Peyer's patch (tissue), 4 donors: ENCODE results near the gene GPR18. TPM values are rescaled to one million over a fixed set of nuclear protein-coding genes. Genes with fewer than 3 reads are reported as not detected.

Experiments
- DNase-seq, 3 donors: peaks; one replicate each; pipeline ENCODE4 v3.0.0-alpha.2; 2017 to 2019
- H3K27ac ChIP-seq, 4 donors: fragments of 200-600 bp; sonication (generic); one replicate each; pipeline ENCODE4 v1.5.1; 2016 to 2019
- H3K27me3 ChIP-seq, 2 donors: fragments of 200-600 bp; sonication (generic); one replicate each; pipeline ENCODE4 v1.5.1; 2019
- H3K36me3 ChIP-seq, 3 donors: fragments of 200-600 bp; sonication (generic); one replicate each; pipeline ENCODE4 v1.5.1; 2016 to 2019
- H3K4me1 ChIP-seq, 4 donors: fragments of 200-600 bp; sonication (generic); one replicate each; pipeline ENCODE4 v1.5.1; 2016 to 2019
- H3K4me3 ChIP-seq, 4 donors: fragments of 200-600 bp; sonication (generic); 1 replicate in 3 of 4; 2 replicates in 1 of 4; pipeline ENCODE4 v1.5.1; 2016 to 2019; ENCODE audit warnings: mild to moderate bottlenecking in 1 of 4
- H3K9me3 ChIP-seq, 4 donors: fragments of 200-600 bp; sonication (generic); one replicate each; pipeline ENCODE4 v1.5.1; 2016 to 2019; ENCODE audit warnings: mild to moderate bottlenecking in 1 of 4
- POLR2A ChIP-seq, 2 donors: fragments of 450-650 bp; IDR thresholded peaks; one replicate each; pipeline ENCODE4 v1.5.1; 2017; ENCODE audit warnings: antibody characterized with exemption in 2 of 2, mild to moderate bottlenecking in 2 of 2, moderate library complexity in 2 of 2
- total RNA-seq, 4 donors: library from RNA; depleted of rRNA; stranded (reverse); fragments of >200 nt; gene quantifications; one replicate each; pipeline ENCODE4 v1.1.0, GENCODE V29; 2016
- TF ChIP-seq, protein P1 (sequence below), 6 experiments: fragments of 450-650 bp in 4 of 6; fragments of 200-600 bp in 2 of 6; sonication (generic) in 1 of 6; IDR thresholded peaks; one replicate each; pipeline ENCODE4 v1.5.1; 2017 to 2019; ENCODE audit warnings: antibody characterized with exemption in 6 of 6, mild to moderate bottlenecking in 3 of 6, moderate library complexity in 1 of 6

GPR18 gene
- total RNA-seq, 4 donors from 2014 or later: 0.53 to 4.1 TPM; not detected in 2

DNA sequence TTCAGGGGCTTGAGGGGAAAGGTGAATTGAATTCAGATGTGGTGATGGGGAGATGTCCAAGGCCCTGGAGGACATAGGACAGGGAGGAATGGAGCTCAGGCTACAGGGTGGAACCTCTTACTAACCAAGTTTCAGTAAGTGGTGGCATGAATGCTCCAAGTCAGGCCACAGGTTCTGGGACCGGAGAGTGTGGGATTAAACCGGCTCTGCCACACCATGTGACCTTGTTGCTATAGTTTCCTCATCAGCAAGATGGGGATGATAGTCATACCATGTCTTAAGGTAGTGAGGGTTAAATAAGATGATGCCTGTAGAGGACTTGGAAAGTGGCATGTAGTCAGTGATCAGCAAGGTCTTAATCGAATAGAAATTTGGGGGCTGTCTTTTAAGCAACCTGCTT, 32.7 kb upstream of the GPR18 start:
- Histone ChIP-seq H3K9me3 (no peaks in the 10 kb centered on the region), H3K4me1 (peaks cover 0 to 28% (median 11%) of the 10 kb centered on the region in 4 donors), H3K4me3 (no peak overlapping the region), H3K27me3 (no peaks in the 10 kb centered on the region), H3K27ac (no peak overlapping the region), H3K36me3 (no peaks in the 10 kb centered on the region)
- DNase-seq: no peak
- TF ChIP-seq, protein P1, sequence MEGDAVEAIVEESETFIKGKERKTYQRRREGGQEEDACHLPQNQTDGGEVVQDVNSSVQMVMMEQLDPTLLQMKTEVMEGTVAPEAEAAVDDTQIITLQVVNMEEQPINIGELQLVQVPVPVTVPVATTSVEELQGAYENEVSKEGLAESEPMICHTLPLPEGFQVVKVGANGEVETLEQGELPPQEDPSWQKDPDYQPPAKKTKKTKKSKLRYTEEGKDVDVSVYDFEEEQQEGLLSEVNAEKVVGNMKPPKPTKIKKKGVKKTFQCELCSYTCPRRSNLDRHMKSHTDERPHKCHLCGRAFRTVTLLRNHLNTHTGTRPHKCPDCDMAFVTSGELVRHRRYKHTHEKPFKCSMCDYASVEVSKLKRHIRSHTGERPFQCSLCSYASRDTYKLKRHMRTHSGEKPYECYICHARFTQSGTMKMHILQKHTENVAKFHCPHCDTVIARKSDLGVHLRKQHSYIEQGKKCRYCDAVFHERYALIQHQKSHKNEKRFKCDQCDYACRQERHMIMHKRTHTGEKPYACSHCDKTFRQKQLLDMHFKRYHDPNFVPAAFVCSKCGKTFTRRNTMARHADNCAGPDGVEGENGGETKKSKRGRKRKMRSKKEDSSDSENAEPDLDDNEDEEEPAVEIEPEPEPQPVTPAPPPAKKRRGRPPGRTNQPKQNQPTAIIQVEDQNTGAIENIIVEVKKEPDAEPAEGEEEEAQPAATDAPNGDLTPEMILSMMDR (IDR thresholded peaks at IDR 0.05): no peak
- TF ChIP-seq POLR2A (IDR thresholded peaks at IDR 0.05): no peak

DNA sequence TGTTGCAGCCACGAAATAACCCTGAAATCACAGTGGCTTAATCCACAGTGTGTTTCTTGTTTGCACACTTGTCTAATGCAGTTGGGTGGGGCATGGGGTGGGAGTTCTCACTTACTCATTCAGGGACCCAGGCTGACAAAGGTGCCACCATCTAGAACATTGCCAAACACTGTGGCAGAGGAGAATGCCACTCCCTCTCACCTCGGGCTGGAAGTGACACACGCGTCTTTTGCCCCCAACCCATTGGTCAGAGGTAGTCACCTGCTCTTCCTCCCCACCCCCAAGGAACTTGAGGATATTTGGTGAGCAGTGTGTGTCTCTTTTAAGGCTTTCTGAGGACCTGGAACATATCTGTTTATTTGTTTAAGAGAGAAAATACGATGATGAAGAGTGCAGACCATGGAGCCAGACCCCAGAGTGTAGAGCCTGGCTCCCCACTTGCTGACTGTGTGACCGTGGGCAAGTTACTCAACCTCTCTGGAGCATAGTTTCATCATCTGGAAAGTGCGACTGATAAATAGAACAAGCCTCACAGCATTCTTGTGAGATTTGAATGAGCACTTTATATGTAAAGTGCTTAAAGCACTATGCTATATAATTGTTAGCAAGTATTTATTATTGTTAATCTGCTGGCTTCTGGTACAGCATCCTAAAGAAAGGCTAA, 31.6 kb upstream of the GPR18 start:
- TF ChIP-seq POLR2A (IDR thresholded peaks at IDR 0.05): no peak
- TF ChIP-seq, protein P1 (IDR thresholded peaks at IDR 0.05): no peak
- no peaks in the 10 kb centered on the region for H3K27me3 ChIP-seq
- no peak overlapping the region for H3K4me3 ChIP-seq
- DNase-seq: no peak
- H3K9me3 ChIP-seq: no peaks in the 10 kb centered on the region
- H3K36me3 ChIP-seq: no peaks in the 10 kb centered on the region
- H3K27ac ChIP-seq: no peak overlapping the region
- H3K4me1 ChIP-seq: peaks cover 0 to 28% (median 14%) of the 10 kb centered on the region in 4 donors

DNA sequence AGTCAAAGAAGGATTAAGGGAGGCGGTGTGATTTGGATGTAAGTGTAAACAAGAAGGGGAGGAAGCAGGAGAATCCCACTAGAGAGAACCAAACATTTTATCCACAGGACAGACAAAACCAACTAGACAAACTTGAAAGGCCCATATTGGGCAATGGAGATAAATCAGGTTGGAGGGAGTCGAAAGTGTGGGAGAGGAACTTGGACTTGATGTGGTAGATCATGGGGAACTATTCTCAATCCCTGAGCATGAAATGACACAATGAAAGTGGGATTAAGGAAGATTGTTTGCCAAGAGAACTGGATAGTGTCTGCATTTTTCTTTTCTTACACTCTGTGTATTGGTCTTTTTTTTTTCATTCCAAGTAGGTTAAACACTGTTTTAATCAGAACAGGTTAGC, 31.1 kb upstream of the GPR18 start:
- Histone ChIP-seq H3K9me3 (no peaks in the 10 kb centered on the region), H3K4me1 (peaks cover 0 to 26% (median 12%) of the 10 kb centered on the region in 4 donors), H3K27ac (peak overlapping the region in 1 of 4 donors; percentile 21), H3K27me3 (no peaks in the 10 kb centered on the region), H3K4me3 (no peak overlapping the region), H3K36me3 (no peaks in the 10 kb centered on the region)
- no peak for DNase-seq
- TF ChIP-seq, protein P1 (IDR thresholded peaks at IDR 0.05): no peak
- no peak for TF ChIP-seq POLR2A (IDR thresholded peaks at IDR 0.05)

DNA sequence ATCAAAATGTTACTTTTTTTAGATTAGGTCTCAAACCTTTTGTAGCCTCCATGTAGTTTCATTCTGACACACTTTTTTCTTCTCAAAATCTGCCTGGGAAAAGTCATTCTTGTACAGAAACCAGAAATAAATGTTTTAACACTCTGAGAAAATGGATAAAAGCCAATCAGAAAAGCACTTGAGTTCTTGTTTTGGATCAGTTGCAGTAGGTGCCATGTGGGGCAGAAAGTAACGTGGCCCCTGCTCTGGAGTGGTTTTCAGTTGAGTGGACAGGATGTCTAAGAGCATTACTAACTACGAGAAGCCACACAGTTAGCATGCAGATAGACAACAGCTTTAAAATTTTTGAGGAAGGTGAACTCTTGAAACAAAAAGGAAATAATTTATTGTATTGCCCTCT, 29.9 kb upstream of the GPR18 start:
- Histone ChIP-seq H3K4me3 (no peak overlapping the region), H3K9me3 (no peaks in the 10 kb centered on the region), H3K27me3 (no peaks in the 10 kb centered on the region), H3K27ac (peak overlapping the region; percentile 6 to 43 (median 18)), H3K4me1 (peaks cover 0 to 31% (median 12%) of the 10 kb centered on the region in 4 donors), H3K36me3 (no peaks in the 10 kb centered on the region)
- DNase-seq: peak in 1 of 3 donors; percentile 42
- no peak for TF ChIP-seq POLR2A (IDR thresholded peaks at IDR 0.05)
- TF ChIP-seq, protein P1 (IDR thresholded peaks at IDR 0.05): no peak

DNA sequence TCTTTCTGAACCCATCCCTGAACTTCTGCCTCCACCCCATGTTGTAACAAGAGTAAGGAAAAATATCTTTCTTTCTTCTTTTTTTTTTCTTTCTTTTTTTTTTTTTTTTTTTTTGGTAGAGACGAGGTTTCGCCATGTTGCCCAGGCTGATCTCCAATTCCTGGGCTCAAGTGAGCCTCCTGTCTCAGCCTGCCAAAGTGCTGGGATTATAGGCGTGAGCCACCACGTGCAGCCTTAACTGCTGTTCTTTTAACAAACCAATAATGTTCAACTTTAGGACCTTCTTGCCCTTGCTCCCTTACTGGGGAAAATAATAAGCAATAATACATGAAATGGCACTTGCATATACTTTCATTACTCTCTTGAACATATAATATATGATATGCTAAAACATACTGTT, 29.4 kb upstream of the GPR18 start:
- no peaks in the 10 kb centered on the region for H3K9me3 ChIP-seq
- no peaks in the 10 kb centered on the region for H3K36me3 ChIP-seq
- peaks cover 0 to 37% (median 15%) of the 10 kb centered on the region in 4 donors for H3K4me1 ChIP-seq
- TF ChIP-seq, protein P1 (IDR thresholded peaks at IDR 0.05): no peak
- TF ChIP-seq POLR2A (IDR thresholded peaks at IDR 0.05): no peak
- peak overlapping the region in 3 of 4 donors; percentile 6 to 25 (median 12) for H3K27ac ChIP-seq
- no peak for DNase-seq
- no peaks in the 10 kb centered on the region for H3K27me3 ChIP-seq
- H3K4me3 ChIP-seq: no peak overlapping the region
